Measurements from ENCODE around the gene PGC. TPM values are rescaled to one million over a fixed set of nuclear protein-coding genes. Genes with fewer than 3 reads are reported as not detected.
A peak's percentile ranks its signal among the peaks of the same experiment; 100 is the strongest.

PGC gene
- total and polyA plus RNA-seq, 2 of the 8 experiments (the other 6 are each of a cell fraction or from before 2014, with no cell fraction given), result 0.09 TPM; not detected in 1

DNA sequence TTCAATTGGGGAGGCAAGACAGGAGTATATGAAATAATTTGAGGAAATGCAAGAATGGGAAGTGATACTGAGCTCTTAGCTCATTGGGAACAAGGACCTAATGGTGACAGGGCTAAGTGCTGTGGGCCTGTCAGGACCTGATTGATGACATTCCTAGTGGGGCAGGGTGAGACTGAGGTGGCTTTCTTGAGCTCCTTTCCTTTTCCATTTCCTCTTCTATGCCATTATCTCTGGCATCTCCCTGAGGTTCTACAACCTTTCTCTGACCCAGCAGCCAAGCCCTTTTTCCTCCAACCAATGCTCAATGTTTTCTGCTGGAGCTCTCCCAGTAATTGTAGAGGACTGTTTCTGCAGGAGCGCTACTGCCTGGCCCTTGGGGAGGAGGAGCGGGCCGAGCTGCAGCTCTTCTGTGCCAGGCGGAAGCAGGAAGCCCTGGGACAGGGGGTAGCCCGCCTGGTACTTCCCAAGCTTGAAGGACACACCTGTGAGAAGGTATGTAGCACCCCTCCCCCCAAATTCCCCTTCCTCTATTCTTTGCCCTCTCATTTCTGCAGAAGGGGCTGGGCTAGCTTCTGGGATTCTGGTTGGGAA, 37.5 kb upstream of the PGC start:
- Histone ChIP-seq H3K23me2 (ENCODE audit: low read depth, low read length) (peaks cover 16% of the 10 kb centered on the region), H3K4me2 (ENCODE audit: insufficient read depth in 1 of 2, low read depth in 2 of 2, low read length in 2 of 2) (peak overlapping the region in 1 of 2 experiments; percentile 26; a peak in 2 of 4 replicates), H4K8ac (ENCODE audit: extremely low read depth, insufficient read depth, low read length) (no peak overlapping the region), H3K9ac (replicated peaks in 1 of 4; ENCODE audit: extremely low read depth in 1 of 4, low read depth in 3 of 4, low read length in 3 of 4) (no peak overlapping the region), H3K79me2 (ENCODE audit: control insufficient read depth in 1 of 2, insufficient read depth in 2 of 2, low read length in 2 of 2) (peaks cover 0 to 12% of the 10 kb centered on the region in 2 experiments; a peak in 3 of 4 replicates), H4K20me1 (replicated peaks in 1 of 2; ENCODE audit: control insufficient read depth in 1 of 2, insufficient read depth in 2 of 2, low read length in 2 of 2) (peaks cover 0 to 9% of the 10 kb centered on the region in 2 experiments), H2BK120ac (replicated peaks; ENCODE audit: low read depth, low read length) (no peak overlapping the region), H4K5ac (ENCODE audit: insufficient read length, low read depth, low read length) (no peak overlapping the region), H2BK15ac (ENCODE audit: low read length) (no peak overlapping the region), H3K18ac (ENCODE audit: extremely low read depth, low read length) (no peak overlapping the region), H2BK20ac (ENCODE audit: low read length) (no peak overlapping the region), H3K14ac (ENCODE audit: insufficient read length) (no peak overlapping the region), H2AFZ (ENCODE audit: low read length) (no peak overlapping the region), H3K27me3 (replicated peaks in 1 of 4; ENCODE audit: control insufficient read depth in 3 of 4, extremely low read depth in 1 of 4, insufficient read depth in 3 of 4, low read length in 3 of 4) (peaks cover 2 to 39% (median 25%) of the 10 kb centered on the region in 4 experiments), H3K4ac (replicated peaks; ENCODE audit: insufficient read length, low read depth, low read length) (no peak overlapping the region), H3K79me1 (ENCODE audit: low read depth, low read length) (peaks cover 2% of the 10 kb centered on the region; the same call in 1 of the 2 replicates), H3K4me1 (replicated peaks in 1 of 4; ENCODE audit: control insufficient read depth in 3 of 4, insufficient read depth in 4 of 4, low read length in 3 of 4) (peaks cover 2 to 7% (median 3%) of the 10 kb centered on the region in 4 experiments; a peak in 6 of 7 replicates), H3K56ac (replicated peaks; ENCODE audit: insufficient read length, low read depth, low read length) (no peak overlapping the region), H2BK5ac (ENCODE audit: low read depth, low read length) (no peak overlapping the region), H3K9me3 (ENCODE audit: insufficient read depth in 2 of 2, low read depth in 1 of 2, low read length in 1 of 2) (no peaks in the 10 kb centered on the region), H2BK12ac (ENCODE audit: low read depth, low read length) (no peak overlapping the region), H3K4me3 (ENCODE audit: extremely low read depth in 1 of 4, insufficient read depth in 2 of 4, low read depth in 3 of 4, low read length in 4 of 4) (no peak overlapping the region), H2AK5ac (ENCODE audit: low read depth, low read length) (no peak overlapping the region), H4K91ac (replicated peaks; ENCODE audit: insufficient read length, low read length) (no peak overlapping the region), H3K23ac (ENCODE audit: insufficient read length) (no peak overlapping the region), H3K27ac (ENCODE audit: low read depth, low read length) (no peak overlapping the region), H3K36me3 (ENCODE audit: control insufficient read depth in 2 of 4, insufficient read depth in 4 of 4, low read length in 3 of 4) (peaks cover 3 to 9% (median 8%) of the 10 kb centered on the region in 4 experiments; a peak in 7 of 8 replicates)
- no peak for TF ChIP-seq SIN3A (conservative IDR thresholded peaks at IDR 0.05 in 1 of 2, IDR thresholded peaks at IDR 0.05 in 1 of 2; ENCODE audit: low read depth in 1 of 2, low read length in 2 of 2)
- no peak for TF ChIP-seq JUND (IDR thresholded peaks at IDR 0.05; ENCODE audit: low read length)
- TF ChIP-seq, protein P1, sequence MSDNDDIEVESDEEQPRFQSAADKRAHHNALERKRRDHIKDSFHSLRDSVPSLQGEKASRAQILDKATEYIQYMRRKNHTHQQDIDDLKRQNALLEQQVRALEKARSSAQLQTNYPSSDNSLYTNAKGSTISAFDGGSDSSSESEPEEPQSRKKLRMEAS (IDR thresholded peaks at IDR 0.05), result no peak
- 68% methylated on average over 5 of the region's 5 CpGs; no CpG with 5 or more reads in 1 of the 2 experiments for WGBS, 2 experiments (ENCODE audit: extremely low coverage in 1 of 2, insufficient coverage in 1 of 2, insufficient read length in 1 of 2, insufficient replicate concordance in 2 of 2, low coverage in 1 of 2, low lambda C conversion rate in 2 of 2, missing lambda C conversion rate in 1 of 2)
- DNase-seq (ENCODE audit: low read depth in 1 of 2, low spot score in 2 of 2) (no peak), FAIRE-seq (no peak)
- POLR2A ChIA-PET (ENCODE audit: partially characterized antibody), result interaction anchor here (1.0 to 1.9 kb wide), 4 partner anchors 10 to 266 kb away, joined by 3 to 6 read pairs (median 4); partner anchors contain the start of genes BYSL, MED20 and TAF8
- CTCF ChIA-PET (ENCODE audit: partially characterized antibody), result interaction anchor here (0.7 to 5.1 kb wide), 26 partner anchors 9 to 416 kb away, joined by 3 to 108 read pairs (median 4); partner anchors contain the start of genes BYSL, MED20 and TAF8

Measured in H1 (cell line).